ENCODE data around the gene ERI3.

Gene ERI3

GRCh38 chr1:44351289-44351688 lies 3.8 kb downstream of the ERI3 start:
- DNase-seq (ENCODE audit: low read depth in 2 of 2): no peak

GRCh38 chr1:44348061-44348485 lies 7.0 kb downstream of the ERI3 start:
- DNase-seq (ENCODE audit: low read depth in 2 of 2): no peak

GRCh38 chr1:44347280-44347679 lies 7.8 kb downstream of the ERI3 start:
- DNase-seq (ENCODE audit: low read depth in 2 of 2): no peak

GRCh38 chr1:44346878-44347277 lies 8.2 kb downstream of the ERI3 start:
- no peak for DNase-seq (ENCODE audit: low read depth in 2 of 2)

- DNase-seq (ENCODE audit: low read depth in 2 of 2): no peak
Observed at GRCh38 chr1:44346184-44346583, 8.9 kb downstream of the ERI3 start.

- no peak for DNase-seq (ENCODE audit: low read depth in 2 of 2)
Observed at GRCh38 chr1:44345187-44345775, 9.8 kb downstream of the ERI3 start.

- no peak for DNase-seq (ENCODE audit: low read depth in 2 of 2)
Observed at GRCh38 chr1:44339731-44340130, 15.3 kb downstream of the ERI3 start.

- no peak for DNase-seq (ENCODE audit: low read depth in 2 of 2)
Observed at GRCh38 chr1:44338136-44338535, 16.9 kb downstream of the ERI3 start.

- DNase-seq (ENCODE audit: low read depth in 2 of 2): no peak
Observed at GRCh38 chr1:44336668-44337067, 18.4 kb downstream of the ERI3 start.

GRCh38 chr1:44334968-44335367 lies 20.1 kb downstream of the ERI3 start:
- DNase-seq (ENCODE audit: low read depth in 2 of 2): no peak

- DNase-seq (ENCODE audit: low read depth in 2 of 2): no peak
Observed at GRCh38 chr1:44333376-44333775, 21.7 kb downstream of the ERI3 start.

- DNase-seq (ENCODE audit: low read depth in 2 of 2): no peak
Observed at GRCh38 chr1:44332505-44332904, 22.6 kb downstream of the ERI3 start.

- no peak for DNase-seq (ENCODE audit: low read depth in 2 of 2)
Observed at GRCh38 chr1:44330935-44331334, 24.1 kb downstream of the ERI3 start.

- DNase-seq (ENCODE audit: low read depth in 2 of 2): no peak
Observed at GRCh38 chr1:44328671-44329416, 26.2 kb downstream of the ERI3 start.

- DNase-seq (ENCODE audit: low read depth in 2 of 2): no peak
Observed at GRCh38 chr1:44327679-44328491, 27.2 kb downstream of the ERI3 start.

- no peak for DNase-seq (ENCODE audit: low read depth in 2 of 2)
Observed at GRCh38 chr1:44326821-44327465, 28.1 kb downstream of the ERI3 start.

GRCh38 chr1:44326024-44326701 lies 28.9 kb downstream of the ERI3 start:
- DNase-seq (ENCODE audit: low read depth in 2 of 2): no peak

- DNase-seq (ENCODE audit: low read depth in 2 of 2): no peak
Observed at GRCh38 chr1:44323947-44324346, 31.1 kb downstream of the ERI3 start.

GRCh38 chr1:44322367-44322766 lies 32.7 kb downstream of the ERI3 start:
- DNase-seq (ENCODE audit: low read depth in 2 of 2): no peak

- no peak for DNase-seq (ENCODE audit: low read depth in 2 of 2)
Observed at GRCh38 chr1:44321466-44321865, 33.6 kb downstream of the ERI3 start.
